ENCODE data around the gene RAB3D.
"Not testable (repeated sequence)": the region's sequence is repeated elsewhere in the genome, so short reads cannot be mapped to it uniquely, and the experiment has no call there.

Gene RAB3D

DNA sequence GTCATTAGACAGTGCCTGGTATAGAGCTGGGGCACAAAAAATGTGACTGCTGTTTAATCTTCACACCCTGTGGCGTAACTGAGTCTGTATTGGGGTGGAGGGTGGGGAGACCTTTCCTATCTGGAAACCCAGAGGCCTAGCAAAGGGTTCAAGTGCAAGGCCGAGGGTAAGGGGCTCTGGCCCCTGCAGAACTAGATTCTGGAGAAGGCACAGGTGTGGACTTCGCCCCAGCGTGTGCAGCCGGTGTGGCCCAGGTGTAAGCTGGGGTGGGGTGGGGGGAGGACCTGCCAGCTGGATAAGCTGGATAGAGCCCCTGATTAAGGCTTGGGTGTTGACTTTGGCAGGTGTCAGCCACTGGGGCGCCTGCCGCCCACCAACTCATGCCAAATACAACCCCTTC lies 1.3 kb downstream of the RAB3D start:
- DNase-seq (ENCODE audit: low spot score) = no peak

GRCh38 chr19:11337080-11337479 lies 2.4 kb downstream of the RAB3D start:
- no peak for DNase-seq (ENCODE audit: low spot score)

GRCh38 chr19:11335449-11336146 lies 3.9 kb downstream of the RAB3D start:
- DNase-seq (ENCODE audit: low spot score) = peak; percentile 6

GRCh38 chr19:11333838-11334237 lies 5.6 kb downstream of the RAB3D start:
- not testable (repeated sequence) for DNase-seq (ENCODE audit: low spot score)

DNA sequence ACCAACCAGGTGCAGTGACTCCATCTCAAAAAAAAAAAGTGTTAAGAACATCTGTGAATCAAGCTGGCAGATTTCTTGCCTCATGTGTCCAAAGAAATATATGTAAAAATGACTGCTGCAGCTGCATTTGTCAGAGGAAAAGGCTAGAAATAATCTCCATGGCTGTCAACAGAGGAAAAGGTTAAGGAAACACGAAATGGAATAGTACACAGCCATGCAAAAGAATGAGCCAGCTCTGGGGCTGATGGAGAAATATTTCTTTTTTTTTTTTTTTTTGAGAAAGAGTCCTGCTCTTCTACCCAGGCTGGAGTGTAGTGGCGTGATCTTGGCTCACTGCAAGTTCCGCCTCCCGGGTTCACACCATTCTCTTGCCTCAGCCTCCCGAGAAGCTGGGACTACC lies 6.6 kb downstream of the RAB3D start:
- DNase-seq (ENCODE audit: low spot score) = no peak

GRCh38 chr19:11331502-11331901 lies 8.0 kb downstream of the RAB3D start:
- no peak for DNase-seq (ENCODE audit: low spot score)

DNA sequence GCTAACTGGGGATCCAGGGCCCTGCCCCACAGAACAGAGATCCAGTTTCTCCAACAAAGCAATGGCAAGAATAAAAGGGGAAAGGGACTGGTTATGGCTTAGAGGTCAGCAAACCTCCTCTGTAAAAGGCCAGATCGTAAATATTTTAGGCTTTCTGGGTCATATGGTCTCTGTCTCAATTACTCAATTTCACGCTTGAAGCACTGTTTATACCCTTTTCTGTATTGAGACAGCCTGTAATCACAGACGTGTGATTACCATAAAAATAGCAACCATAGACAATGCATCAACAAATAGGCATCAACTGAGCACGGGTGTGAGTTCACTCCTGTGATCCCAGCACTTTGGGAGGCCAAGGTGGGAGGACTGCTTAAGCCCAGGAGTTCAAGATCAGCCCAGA lies 9.3 kb downstream of the RAB3D start:
- DNase-seq (ENCODE audit: low spot score) = no peak

GRCh38 chr19:11325544-11325943 lies 13.9 kb downstream of the RAB3D start:
- DNase-seq (ENCODE audit: low spot score) = no peak

GRCh38 chr19:11324748-11325389 lies 14.6 kb downstream of the RAB3D start:
- DNase-seq (ENCODE audit: low spot score) = no peak

DNA sequence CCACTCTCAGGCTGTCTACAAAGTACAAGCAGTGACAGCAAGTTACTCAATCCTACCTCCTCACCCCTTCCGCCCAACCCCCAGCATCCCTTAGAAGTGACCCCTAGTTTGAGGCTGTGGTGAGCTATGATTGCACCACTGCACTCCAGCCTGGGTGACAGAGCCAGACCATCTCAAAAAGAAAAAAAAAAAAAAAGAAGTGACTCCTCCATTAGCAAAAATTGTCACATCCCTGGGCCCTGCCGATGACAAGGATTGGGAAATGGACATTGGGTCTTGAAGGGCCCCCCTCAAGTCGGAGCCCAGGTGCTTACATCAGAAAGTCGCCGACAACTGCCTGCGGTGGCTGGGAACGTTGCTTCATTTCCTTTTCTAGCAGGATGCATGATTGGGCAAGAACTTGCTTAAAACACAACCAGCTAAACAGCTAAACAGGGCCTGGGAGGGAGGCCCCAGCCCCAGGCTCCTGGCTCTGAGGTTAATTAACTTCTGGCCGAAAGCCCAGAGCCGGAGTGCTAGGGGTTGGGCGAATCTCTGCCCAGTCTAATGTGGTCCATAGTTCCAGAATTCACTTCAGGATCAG lies 15.3 kb downstream of the RAB3D start:
- peak; percentile 64 for DNase-seq (ENCODE audit: low spot score)

- DNase-seq (ENCODE audit: low spot score) = no peak
These were observed 15.8 kb downstream of the RAB3D start for GRCh38 chr19:11323601-11324078.

DNA sequence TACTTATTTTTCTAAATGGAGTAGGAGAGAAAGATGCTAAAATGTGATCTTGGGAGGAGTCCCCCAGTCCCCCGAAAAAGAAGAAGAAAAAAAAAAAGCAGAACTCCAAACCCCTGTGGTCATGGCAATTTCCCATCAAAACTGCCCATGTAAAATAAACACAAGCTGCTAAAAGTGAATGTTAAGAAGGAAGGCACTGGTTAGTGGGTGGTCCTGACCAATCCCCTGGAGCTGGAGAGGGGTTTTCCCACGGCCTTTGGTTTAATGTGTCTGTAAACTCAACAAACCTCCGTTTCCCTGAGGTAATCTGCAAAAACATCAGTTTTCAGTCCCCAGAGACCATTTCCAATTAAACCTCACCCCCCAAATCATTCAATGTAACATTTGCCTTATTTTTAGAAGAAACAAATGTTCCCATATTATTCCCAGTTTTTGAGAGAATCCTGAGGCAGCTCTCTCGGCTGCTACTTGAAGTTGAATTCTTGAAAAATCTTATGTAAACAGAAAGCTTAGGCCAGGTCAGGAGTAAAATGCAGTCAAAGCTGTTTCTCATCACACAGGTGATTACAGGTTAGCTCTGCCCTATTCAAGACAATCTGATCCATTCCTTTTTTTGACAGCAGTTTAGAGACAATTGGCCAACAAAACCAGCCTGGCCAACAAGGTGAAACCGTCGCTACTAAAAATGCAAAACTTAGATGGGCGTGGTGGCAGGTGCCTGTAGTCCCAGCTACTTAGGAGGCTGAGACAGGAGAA lies 17.0 kb downstream of the RAB3D start:
- no peak for DNase-seq (ENCODE audit: low spot score)

DNA sequence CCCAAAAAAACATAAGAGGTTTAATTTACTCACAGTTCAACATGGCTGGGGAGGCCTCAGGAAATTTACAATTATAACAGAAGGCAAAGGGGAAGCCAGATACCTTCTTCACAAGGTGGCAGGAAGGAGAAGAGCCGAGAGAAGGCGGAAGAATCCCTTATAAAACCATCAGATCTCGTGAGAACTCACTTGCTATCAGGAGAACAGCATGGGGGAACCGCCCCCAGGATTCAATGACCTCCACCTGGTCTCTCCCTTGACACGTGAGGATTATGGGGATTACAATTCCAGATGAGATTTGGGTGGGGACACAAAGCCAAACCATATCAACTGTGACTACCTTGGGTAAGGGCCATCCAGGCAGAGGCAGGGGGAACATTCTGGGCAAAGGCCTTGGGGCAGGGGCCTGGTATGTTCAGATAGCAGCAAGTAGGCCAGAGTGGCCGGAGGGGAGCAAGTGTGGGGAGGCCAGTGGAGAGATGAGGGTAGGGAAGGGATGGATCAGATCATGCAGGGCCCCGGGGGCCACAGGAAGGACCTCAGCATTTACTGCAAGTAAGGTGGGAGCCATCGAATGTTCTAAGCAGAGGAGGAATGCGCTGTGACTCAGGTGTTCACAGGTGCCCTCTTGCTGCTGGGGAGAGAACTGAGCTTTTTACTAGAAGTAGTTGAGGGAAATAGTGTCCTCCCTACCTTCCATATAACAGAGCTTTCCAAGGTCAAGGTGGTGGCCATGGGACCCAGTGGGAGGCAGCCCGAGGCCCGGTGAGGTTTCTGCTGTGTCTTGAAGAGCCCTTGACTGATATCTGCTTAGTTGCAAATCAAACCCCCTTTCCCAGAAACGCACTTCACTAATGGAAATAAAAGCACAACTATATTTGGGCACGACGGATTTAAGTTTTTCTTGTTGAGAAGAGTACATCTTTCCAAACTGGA lies 18.0 kb downstream of the RAB3D start:
- no peak for DNase-seq (ENCODE audit: low spot score)

DNA sequence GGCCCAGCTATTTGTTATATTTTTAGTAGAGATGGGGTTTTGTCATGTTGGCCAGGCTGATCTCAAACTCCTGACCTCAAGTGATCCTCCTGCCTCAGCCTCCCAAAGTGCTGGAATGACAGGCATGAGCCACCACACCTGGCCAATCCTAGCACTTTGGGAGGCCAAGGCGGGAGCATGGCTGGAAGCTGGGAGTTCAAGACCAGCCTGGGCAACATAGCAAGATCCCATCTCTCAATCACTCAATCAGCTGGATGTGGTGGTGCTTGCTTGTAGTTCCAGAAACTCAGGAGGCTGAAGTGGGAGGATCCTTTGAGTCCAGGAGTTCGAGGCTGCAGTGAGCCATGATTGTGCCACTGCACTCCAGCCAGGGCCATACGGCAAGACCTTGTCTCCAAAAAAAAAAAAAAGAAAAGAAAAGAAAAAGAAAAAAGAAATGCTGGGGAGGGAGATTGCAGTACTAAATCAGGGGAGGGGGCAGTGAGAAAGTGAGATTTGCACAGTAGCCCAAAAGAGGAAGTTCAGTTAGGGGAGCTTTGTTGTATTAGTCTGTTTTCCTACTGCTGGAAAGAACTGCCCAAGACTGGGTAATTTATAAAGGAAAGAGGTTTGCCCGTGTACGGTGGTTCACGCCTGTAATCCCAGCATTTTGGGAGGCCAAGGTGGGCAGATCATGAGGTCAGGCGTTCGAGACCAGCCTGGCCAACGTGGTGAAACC lies 19.0 kb downstream of the RAB3D start:
- not testable (repeated sequence) for DNase-seq (ENCODE audit: low spot score)

DNA sequence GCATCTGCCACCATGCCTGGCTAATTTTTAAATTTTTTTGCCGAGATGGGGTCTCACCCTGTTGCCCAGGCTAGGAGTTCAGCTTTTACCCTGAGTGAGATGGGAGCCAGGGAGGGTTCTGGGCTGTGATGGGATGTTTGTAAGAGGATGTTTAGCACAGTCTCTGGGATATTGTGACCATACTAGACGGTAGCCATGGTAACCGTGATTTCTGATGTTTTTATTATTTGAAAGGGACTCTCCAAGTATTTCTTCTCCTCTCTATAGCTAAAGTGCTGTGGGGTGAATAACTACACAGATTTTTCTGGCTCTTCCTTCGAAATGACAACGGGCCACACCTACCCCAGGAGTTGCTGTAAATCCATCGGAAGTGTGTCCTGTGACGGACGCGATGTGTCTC lies 33.1 kb downstream of the RAB3D start:
- no peak for DNase-seq (ENCODE audit: low spot score)

GRCh38 chr19:11304936-11305335 lies 34.5 kb downstream of the RAB3D start:
- no peak for DNase-seq (ENCODE audit: low spot score)

DNA sequence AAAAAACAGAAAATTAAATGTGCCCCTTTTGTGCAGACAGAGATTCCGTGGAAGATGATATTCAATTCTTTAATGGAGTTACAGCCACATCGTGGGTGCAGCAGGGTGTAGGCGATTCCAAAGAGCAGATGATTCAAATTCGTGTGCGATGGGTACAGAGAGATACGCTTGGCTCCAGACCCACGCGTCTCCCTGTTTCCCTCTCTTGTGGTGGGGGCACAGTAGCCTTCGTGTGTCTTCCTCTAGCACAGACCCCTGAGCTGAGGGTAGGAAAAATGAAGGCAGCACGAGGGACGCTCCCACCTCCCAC lies 38.7 kb downstream of the RAB3D start:
- DNase-seq (ENCODE audit: low spot score) = no peak

DNA sequence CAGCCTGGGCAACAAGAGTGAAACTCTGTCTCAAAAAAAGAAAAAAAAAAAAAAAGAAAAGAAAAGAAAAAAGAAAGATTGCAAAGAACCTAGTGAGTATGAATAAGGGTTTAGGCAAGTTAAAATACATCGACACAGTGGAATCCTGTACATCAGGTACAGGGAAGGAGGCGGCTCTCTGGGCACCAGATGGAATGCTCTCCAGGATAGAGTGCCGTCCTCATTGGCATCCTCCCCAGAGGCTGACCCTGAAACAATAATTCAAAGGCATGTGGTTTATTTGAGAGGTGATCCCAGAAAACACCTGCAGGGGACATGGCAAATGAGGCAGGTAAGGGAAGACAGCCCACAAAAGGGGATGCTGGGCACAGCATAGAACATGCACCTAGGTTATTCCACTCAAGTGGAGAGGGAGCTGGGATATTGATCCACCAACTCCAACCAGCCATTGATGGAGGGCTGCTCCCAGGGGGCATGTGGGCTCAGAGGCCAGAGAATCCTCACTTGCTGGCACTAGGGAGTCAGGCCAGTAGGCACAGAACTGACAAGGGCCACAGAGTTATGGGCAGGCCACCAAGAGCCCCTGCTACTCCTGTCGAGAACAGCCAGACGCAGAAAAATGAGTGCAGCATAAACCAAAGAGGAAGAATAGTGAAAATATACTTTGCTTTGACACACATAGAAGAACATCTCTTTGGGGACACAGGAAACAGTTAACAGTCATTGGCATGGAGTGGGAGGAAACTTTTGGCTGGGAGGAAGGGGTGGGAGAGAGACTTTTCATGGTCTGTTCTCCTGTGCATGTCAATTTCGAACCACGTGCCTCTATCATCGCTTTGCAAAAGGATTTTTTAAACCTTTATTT lies 39.3 kb downstream of the RAB3D start:
- peak; percentile 4 for DNase-seq (ENCODE audit: low spot score)

DNA sequence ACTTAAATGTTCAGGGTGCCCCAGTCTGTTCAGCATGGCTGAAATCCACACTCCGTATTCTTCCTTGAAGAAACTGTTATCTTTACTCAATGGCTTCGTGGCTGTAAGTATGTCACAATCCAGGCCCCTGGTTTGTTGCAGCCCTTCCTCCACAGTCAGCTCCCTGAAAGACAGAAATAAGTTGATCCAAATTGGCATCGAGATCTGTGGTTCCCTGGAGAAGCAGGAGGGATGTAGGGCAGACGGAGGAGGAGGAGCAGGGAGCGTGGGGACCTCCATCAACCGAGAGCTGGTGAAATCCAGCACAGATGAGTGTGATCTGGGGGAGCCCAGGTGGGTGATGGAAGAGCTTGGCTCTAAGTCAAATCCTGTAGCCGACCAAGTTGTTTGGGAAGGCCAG lies 43.2 kb downstream of the RAB3D start:
- DNase-seq (ENCODE audit: low spot score) = no peak

DNA sequence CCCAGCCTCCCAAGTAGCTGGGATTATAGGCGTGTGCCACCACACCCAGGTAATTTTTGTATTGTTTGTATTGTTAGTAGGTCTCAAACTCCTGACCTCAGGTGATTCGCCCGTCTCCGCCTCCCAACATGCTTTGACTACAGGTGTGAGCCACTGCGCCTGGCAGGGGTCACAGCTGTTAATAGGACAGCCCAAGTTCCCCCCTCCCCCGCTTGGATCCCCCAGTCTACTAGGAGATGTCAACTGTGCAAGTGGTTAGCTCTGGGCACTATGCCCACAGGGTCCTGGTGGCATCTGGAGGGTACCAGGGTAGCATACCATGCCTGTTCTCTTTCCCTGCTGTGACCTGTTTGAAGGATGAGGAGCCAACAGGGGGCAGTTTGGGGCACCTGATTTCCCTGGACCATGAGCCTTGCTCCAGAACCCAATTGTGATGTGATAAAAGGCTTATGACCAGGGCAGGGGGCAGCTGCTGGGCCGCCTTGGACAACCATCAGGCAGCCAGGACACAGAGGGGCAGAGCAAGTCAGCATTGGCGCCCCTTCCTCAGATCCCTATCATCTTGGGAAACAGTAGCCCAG lies 43.7 kb downstream of the RAB3D start, which contains the start of gene TSPAN16:
Gene TSPAN16 (plus strand): TSS at position 496 of the 581 bp plus-strand sequence. CDS start 138 bp downstream, outside the sequence.
- no peak for DNase-seq (ENCODE audit: low spot score)

Measured in iPS-NIHi11 (cell line).